ENCODE results near the gene TNS2. TPM values are rescaled to one million over a fixed set of nuclear protein-coding genes. Genes with fewer than 3 reads are reported as not detected.

TNS2 gene
- total RNA-seq, 4 donors from 2014 or later: 74.4 to 114 (median 91.9) TPM

GRCh38 chr12:53101931-53102781 is 52.3 kb downstream of the TNS2 start:
- TF ChIP-seq POLR2A (IDR thresholded peaks at IDR 0.05): no peak
- TF ChIP-seq CTCF (IDR thresholded peaks at IDR 0.05 in 4 of 5, conservative IDR thresholded peaks at IDR 0.05 in 1 of 5): no peak
- intact Hi-C loops (cut with DNase I; ENCODE audit: low total_unique reads) (no loop called here), in situ Hi-C loops (cut with MboI; ENCODE audit: low sequenced_read_pairs in 4 of 4) (loop anchor here in 3 of 4 donors (5.0 to 25.0 kb wide), 2 partner anchors 35 to 215 kb away; no protein-coding TSS in a partner anchor)
- ATAC-seq (no peak), DNase-seq (no peak)
- Histone ChIP-seq H3K4me3 (no peak overlapping the region), H3K36me3 (no peaks in the 10 kb centered on the region), H3K9me3 (no peaks in the 10 kb centered on the region), H3K4me1 (peaks cover 11 to 16% of the 10 kb centered on the region in 2 donors), H3K27ac (no peak overlapping the region), H3K27me3 (no peaks in the 10 kb centered on the region)

GRCh38 chr12:53102883-53103807 is 53.3 kb downstream of the TNS2 start, which contains the start of gene SOAT2:
TSS of gene SOAT2 (plus strand) at chr12:53103486. CDS start at chr12:53103578, 92 bp downstream.
- H3K36me3 ChIP-seq: no peaks in the 10 kb centered on the region
- ATAC-seq: no peak
- in situ Hi-C loops (cut with MboI; ENCODE audit: low sequenced_read_pairs in 4 of 4): loop anchor here in 3 of 4 donors (5.0 to 25.0 kb wide), 2 partner anchors 36 to 216 kb away; no protein-coding TSS in a partner anchor
- H3K4me3 ChIP-seq: no peak within 1 kb of the TSS
- intact Hi-C loops (cut with DNase I; ENCODE audit: low total_unique reads): no loop called here
- H3K4me1 ChIP-seq: peaks cover 8 to 15% of the 10 kb centered on the region in 2 donors
- TF ChIP-seq CTCF (IDR thresholded peaks at IDR 0.05 in 4 of 5, conservative IDR thresholded peaks at IDR 0.05 in 1 of 5): no peak
- no peak for TF ChIP-seq POLR2A (IDR thresholded peaks at IDR 0.05)
- no peaks in the 10 kb centered on the region for H3K27me3 ChIP-seq
- H3K27ac ChIP-seq: no peak within 1 kb of the TSS
- no peak for DNase-seq
- no peaks in the 10 kb centered on the region for H3K9me3 ChIP-seq

- DNase-seq (no peak), ATAC-seq (no peak)
- intact Hi-C loops (cut with DNase I; ENCODE audit: low total_unique reads): no loop called here
- no peak overlapping the region for H3K4me3 ChIP-seq
- H3K27me3 ChIP-seq: no peaks in the 10 kb centered on the region
- no peak for TF ChIP-seq POLR2A (IDR thresholded peaks at IDR 0.05)
- TF ChIP-seq CTCF (IDR thresholded peaks at IDR 0.05 in 4 of 5, conservative IDR thresholded peaks at IDR 0.05 in 1 of 5): no peak
- H3K9me3 ChIP-seq: no peaks in the 10 kb centered on the region
- H3K4me1 ChIP-seq: peaks cover 5 to 11% of the 10 kb centered on the region in 2 donors
- no peaks in the 10 kb centered on the region for H3K36me3 ChIP-seq
- no peak overlapping the region for H3K27ac ChIP-seq
- in situ Hi-C loops (cut with MboI; ENCODE audit: low sequenced_read_pairs in 4 of 4): loop anchor here in 3 of 4 donors (5.0 to 25.0 kb wide), 2 partner anchors 37 to 217 kb away; no protein-coding TSS in a partner anchor
Observed at GRCh38 chr12:53103860-53104305, 54.0 kb downstream of the TNS2 start.

- intact Hi-C loops (cut with DNase I; ENCODE audit: low total_unique reads): no loop called here
- Histone ChIP-seq H3K9me3 (no peaks in the 10 kb centered on the region), H3K27me3 (no peaks in the 10 kb centered on the region), H3K4me1 (peaks cover 5 to 7% of the 10 kb centered on the region in 2 donors), H3K27ac (no peak overlapping the region), H3K4me3 (no peak overlapping the region), H3K36me3 (no peaks in the 10 kb centered on the region)
- DNase-seq (no peak), ATAC-seq (no peak)
- in situ Hi-C loops (cut with MboI; ENCODE audit: low sequenced_read_pairs in 4 of 4): loop anchor here in 1 of 4 donors (25.0 kb wide), 1 partner anchor 218 kb away; no protein-coding TSS in a partner anchor
- TF ChIP-seq POLR2A (IDR thresholded peaks at IDR 0.05) (no peak), CTCF (IDR thresholded peaks at IDR 0.05 in 4 of 5, conservative IDR thresholded peaks at IDR 0.05 in 1 of 5) (no peak)
Observed at GRCh38 chr12:53105256-53105655, 55.4 kb downstream of the TNS2 start.

Measured in gastrocnemius medialis (tissue), 4 donors.